ENCODE results near the gene FAM222A.

The FAM222A gene

GRCh38 chr12:109818253-109818652, 104.6 kb downstream of the FAM222A start:
- no peak for DNase-seq (ENCODE audit: low read depth in 2 of 2, low spot score in 1 of 2)

- DNase-seq (ENCODE audit: low read depth in 2 of 2, low spot score in 1 of 2): no peak
These were observed 105.4 kb downstream of the FAM222A start for GRCh38 chr12:109818905-109819500.
